K562 (cell line): Measurements from ENCODE around the gene STUB1. TPM values are rescaled to one million over a fixed set of nuclear protein-coding genes. Genes with fewer than 3 reads are reported as not detected.
A peak's percentile ranks its signal among the peaks of the same experiment; 100 is the strongest.

Experiments
- ATAC-seq: fragments of 200-7000 bp; cut with Tn5 transposase; 3 replicates; pipeline ENCODE4 v1.9.1; 2020; ENCODE audit warnings: moderate library complexity
- BruUV-seq: library from RNA; stranded (reverse); fragments of 400-500 nt; replicated peaks from 2 replicates; lab custom pipeline; 2021; lab: Mats Ljungman, UMichigan
- CTCF ChIA-PET: fragments of 300-600 bp; formaldehyde crosslinking; extraction: SDS; loops from one replicate; lab custom pipeline; 2021; ENCODE audit warnings: low intra/inter-chr PET ratio; lab: Yijun Ruan, JAX
- POLR2A ChIA-PET: fragments of 300-600, 350-650 bp; sonication (Branson Sonifier 250); formaldehyde crosslinking; extraction: SDS; loops from one replicate; lab custom pipeline; 2021; ENCODE audit warnings: antibody characterized with exemption, inconsistent platforms; lab: Yijun Ruan, JAX
- DNase-seq, 4 experiments: peaks; one replicate each; pipeline versions ENCODE4 v3.0.0 to v3.0.0-alpha.2; 2011 to 2018; ENCODE audit warnings: low spot score in 3 of 4, mixed read lengths in 3 of 4; ENCODE audit errors: extremely low read depth in 1 of 4
- FAIRE-seq: peaks from 2 replicates; lab custom pipeline; 2011; peaks lifted over from hg19 to GRCh38; lab: Jason Lieb, UNC
- H2AFZ ChIP-seq: 2 replicates; pipeline ENCODE4 v1.6.0; 2011; ENCODE audit warnings: low read depth, low read length, control low read depth, inconsistent platforms
- H3K27ac ChIP-seq: fragments of 200-600 bp; 3 replicates; pipeline ENCODE4 v1.8.0; 2011; ENCODE audit warnings: low read depth, mild to moderate bottlenecking, control low read depth, inconsistent platforms, low read length, moderate library complexity, mixed read lengths; ENCODE audit errors: extremely low read depth
- H3K27me3 ChIP-seq, 2 experiments: fragments of 300-600 bp in 1 of 2; 2 replicates in 1 of 2; 3 replicates in 1 of 2; pipeline versions ENCODE4 v1.6.0 to v1.8.0; 2011; ENCODE audit warnings: inconsistent platforms in 2 of 2, low read length in 2 of 2, mild to moderate bottlenecking in 1 of 2, mixed read lengths in 1 of 2, moderate library complexity in 1 of 2; ENCODE audit not compliant: control insufficient read depth in 2 of 2, insufficient read depth in 2 of 2
- H3K36me3 ChIP-seq: fragments of 300-600 bp; 3 replicates; pipeline ENCODE4 v1.8.0; 2011; ENCODE audit warnings: mild to moderate bottlenecking, low read length, inconsistent platforms; ENCODE audit not compliant: control insufficient read depth, insufficient read depth
- H3K4me1 ChIP-seq, 2 experiments: fragments of 200-600 bp in 1 of 2; replicated peaks in 1 of 2; 2 replicates in 1 of 2; 3 replicates in 1 of 2; pipeline versions ENCODE4 v1.5.1 to v1.8.0; 2011; ENCODE audit warnings: inconsistent platforms in 2 of 2, low read length in 2 of 2, mild to moderate bottlenecking in 1 of 2, mixed read lengths in 1 of 2, moderate library complexity in 1 of 2; ENCODE audit not compliant: control insufficient read depth in 2 of 2, insufficient read depth in 2 of 2
- H3K4me2 ChIP-seq: 2 replicates; pipeline ENCODE4 v1.6.1; 2011; ENCODE audit warnings: low read length, control low read depth, inconsistent platforms, mixed read lengths; ENCODE audit not compliant: insufficient read depth
- H3K4me3 ChIP-seq: fragments of 200-600 bp; sonication (generic), shearing (Covaris generic); 2 replicates; pipeline ENCODE4 v1.5.1; 2016; ENCODE audit warnings: control low read depth, inconsistent platforms
- H3K79me2 ChIP-seq: fragments of 200-600 bp; 3 replicates; pipeline ENCODE4 v1.8.0; 2011; ENCODE audit warnings: low read length, inconsistent platforms; ENCODE audit not compliant: control insufficient read depth, insufficient read depth
- H3K9ac ChIP-seq, 2 experiments: 2 replicates each; pipeline versions ENCODE4 v1.6.0 to v1.6.1; 2011; ENCODE audit warnings: low read depth in 2 of 2, low read length in 2 of 2, control low read depth in 1 of 2, inconsistent platforms in 1 of 2, mild to moderate bottlenecking in 1 of 2, mixed read lengths in 1 of 2; ENCODE audit not compliant: insufficient read depth in 1 of 2
- H3K9me1 ChIP-seq: one replicate; pipeline ENCODE4 v1.6.0; 2011; ENCODE audit warnings: inconsistent platforms, mild to moderate bottlenecking, low read length, moderate library complexity; ENCODE audit not compliant: control insufficient read depth, insufficient read depth
- H3K9me3 ChIP-seq: replicated peaks from 2 replicates; pipeline ENCODE4 v1.5.1; 2011; ENCODE audit warnings: low read depth, low read length, inconsistent platforms; ENCODE audit not compliant: control insufficient read depth, insufficient read depth
- H4K20me1 ChIP-seq: replicated peaks from 2 replicates; pipeline ENCODE4 v1.6.1; 2011; ENCODE audit warnings: low read length, inconsistent platforms, mixed read lengths; ENCODE audit not compliant: control insufficient read depth, insufficient read depth
- ARID2 ChIP-seq: fragments of 450-650 bp; IDR thresholded peaks from 2 replicates; pipeline ENCODE4 v1.6.1; 2017; ENCODE audit warnings: antibody characterized with exemption, mild to moderate bottlenecking
- CBFA2T3 ChIP-seq: fragments of 450-650 bp; IDR thresholded peaks from 2 replicates; pipeline ENCODE4 v1.6.1; 2017
- CBX1 ChIP-seq: sonication (generic); IDR thresholded peaks from 2 replicates; pipeline ENCODE4 v1.6.1; 2016; ENCODE audit warnings: antibody characterized with exemption, low read depth, mild to moderate bottlenecking
- ESRRA ChIP-seq: fragments of 450-650 bp; IDR thresholded peaks from 2 replicates; pipeline ENCODE4 v1.6.1; 2014; ENCODE audit warnings: low read depth, mild to moderate bottlenecking, moderate library complexity, borderline replicate concordance
- GABPB1 ChIP-seq: sonication (generic); formaldehyde crosslinking; IDR thresholded peaks from 2 replicates; pipeline ENCODE4 v1.8.0; 2022; ENCODE audit warnings: mild to moderate bottlenecking, missing genetic modification reagents
- HCFC1 ChIP-seq: IDR thresholded peaks from 2 replicates; pipeline ENCODE4 v1.6.1; 2012; ENCODE audit warnings: low read depth, low read length, improper control_type of control experiment
- HNRNPL ChIP-seq: fragments of 200-400 bp; formaldehyde crosslinking; IDR thresholded peaks from 2 replicates; pipeline ENCODE4 v1.6.1; 2017; ENCODE audit warnings: low read depth, mild to moderate bottlenecking, low read length
- POLR2G ChIP-seq: fragments of 200-400 bp; formaldehyde crosslinking; IDR thresholded peaks from 2 replicates; pipeline ENCODE4 v1.6.1; 2017; ENCODE audit warnings: low read depth, mild to moderate bottlenecking, antibody characterized with exemption, low read length, moderate library complexity
- PRPF4 ChIP-seq: fragments of 200-400 bp; formaldehyde crosslinking; IDR thresholded peaks from one replicate; pipeline ENCODE4 v1.6.1; 2017; ENCODE audit warnings: low read length, low read depth, mild to moderate bottlenecking; ENCODE audit not compliant: insufficient read depth, poor library complexity, severe bottlenecking
- RAD21 ChIP-seq, 2 experiments: fragments of 250-450 bp in 1 of 2; fragments of 450-650 bp in 1 of 2; sonication (Bioruptor Pico) in 1 of 2; formaldehyde crosslinking in 1 of 2; IDR thresholded peaks in 1 of 2; conservative IDR thresholded peaks in 1 of 2; 2 replicates each; pipeline versions ENCODE4 v1.4.0 to v1.8.0; 2020 to 2022; ENCODE audit warnings: mild to moderate bottlenecking in 2 of 2, moderate library complexity in 1 of 2
- RBFOX2 ChIP-seq: fragments of 200-400 bp; formaldehyde crosslinking; IDR thresholded peaks from 2 replicates; pipeline ENCODE4 v1.6.1; 2017; ENCODE audit warnings: low read depth, mild to moderate bottlenecking, low read length, moderate library complexity
- RBM22 ChIP-seq: fragments of 200-400 bp; formaldehyde crosslinking; IDR thresholded peaks from 2 replicates; pipeline ENCODE4 v1.6.1; 2018; ENCODE audit warnings: low read length, low read depth; ENCODE audit not compliant: poor library complexity, severe bottlenecking
- SIN3A ChIP-seq, 2 experiments: fragments of 150-350 bp in 1 of 2; IDR thresholded peaks; 2 replicates each; pipeline ENCODE4 v1.6.1; 2011 to 2016; ENCODE audit warnings: borderline replicate concordance in 2 of 2, low read depth in 2 of 2, low read length in 2 of 2, mild to moderate bottlenecking in 2 of 2, moderate library complexity in 2 of 2; ENCODE audit not compliant: control insufficient read depth in 1 of 2
- ZC3H8 ChIP-seq: fragments of 450-650 bp; IDR thresholded peaks from 2 replicates; pipeline ENCODE4 v1.6.1; 2017
- WGBS: fragments of 100-300 bp; shearing (Covaris generic); methylation state at CpG from one replicate; pipeline ENCODE4 v1.1.6; 2016; ENCODE audit warnings: low coverage, mixed read lengths; ENCODE audit not compliant: insufficient coverage; ENCODE audit errors: missing lambda C conversion rate; 5-methylcytosine and 5-hydroxymethylcytosine counted together
- in situ Hi-C: fragments of 300-500 bp; cut with MboI; formaldehyde crosslinking; loops from 4 replicates; pipeline ENCODE4 v1.15.0; 2018; ENCODE audit warnings: inconsistent platforms, mixed read lengths
- intact Hi-C: fragments of 100-400 bp; cut with micrococcal nuclease; formaldehyde crosslinking; loops from 2 replicates; pipeline ENCODE4 v1.14.2; 2022
- polyA plus RNA-seq, 8 experiments: library from polyadenylated mRNA; depleted of rRNA in 4 of 8; stranded (reverse) in 5 of 8; unstranded in 3 of 8; fragments of >200 nt; fragmentation: Nextera tagmentation in 2 of 8; fragmentation: Illumina TruSeq in 1 of 8; extraction: Ambion mirVana in 2 of 8; extraction: Trizol in 1 of 8; gene quantifications; 2 replicates each; pipeline versions ENCODE4 v1.2.1 to v1.2.3, GENCODE V29; 2011 to 2014; ENCODE audit warnings: inconsistent platforms in 1 of 8, missing spikeins in 1 of 8
- total RNA-seq, 7 experiments: library from RNA; depleted of rRNA in 6 of 7; stranded (reverse); fragments of >200 nt in 6 of 7; fragmentation: Illumina TruSeq in 2 of 7; extraction: Trizol in 2 of 7; gene quantifications; 2 replicates each; pipeline versions ENCODE4 v1.2.1 to v1.2.3, GENCODE V29; 2011 to 2021; ENCODE audit warnings: low replicate concordance in 1 of 7
- TF ChIP-seq, protein P1 (sequence below): sonication (generic); formaldehyde crosslinking; IDR thresholded peaks from 2 replicates; pipeline ENCODE4 v1.8.1; 2023; ENCODE audit warnings: mild to moderate bottlenecking, missing genetic modification reagents
- TF ChIP-seq, protein P2 (sequence below): fragments of 450-650 bp; IDR thresholded peaks from 2 replicates; pipeline ENCODE4 v1.7.0; 2016; ENCODE audit warnings: borderline replicate concordance

STUB1 gene
- total and polyA plus RNA-seq, 9 of the 15 experiments (the other 6 are each of a cell fraction or from before 2014, with no cell fraction given), result 10.6 to 251 (median 152) TPM

DNA sequence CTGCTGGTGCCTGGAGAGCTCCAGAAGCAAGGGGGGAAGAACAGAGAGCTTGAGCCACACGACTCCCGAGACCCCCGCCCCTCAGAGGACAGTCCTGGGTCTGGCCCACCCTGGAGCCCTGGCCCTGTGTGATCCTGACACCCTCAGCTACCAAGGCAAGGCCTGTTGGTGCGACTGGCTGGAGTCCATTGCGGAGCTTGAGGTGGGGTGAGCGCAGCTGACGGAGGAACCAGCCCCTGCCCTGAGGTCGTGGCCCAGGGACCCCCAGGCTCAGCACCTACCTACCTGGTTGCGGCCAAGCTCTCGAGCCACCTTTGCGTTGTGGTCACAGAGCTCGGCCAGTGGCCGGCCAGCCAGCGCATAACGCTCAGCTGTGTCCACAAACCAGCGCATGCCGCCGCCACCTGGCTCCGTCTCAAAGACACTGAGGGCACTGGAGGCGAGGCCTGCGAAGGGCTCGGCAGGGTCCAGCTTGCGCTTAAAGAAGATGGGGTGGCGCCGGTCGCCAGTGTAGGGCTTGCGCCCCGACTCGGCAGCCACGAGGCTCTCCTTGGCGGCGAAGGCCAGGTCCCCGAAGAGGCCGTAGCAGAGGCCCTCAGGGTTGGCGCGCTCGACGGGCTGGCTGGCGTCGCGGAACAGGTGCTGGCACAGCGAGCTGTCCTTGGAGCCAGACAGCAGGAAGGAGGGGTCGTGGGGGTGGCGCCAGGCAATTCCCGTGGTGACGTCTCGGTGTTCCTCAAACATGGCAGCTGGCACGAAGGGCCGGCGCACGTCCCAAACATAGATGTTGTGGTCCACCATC is 6.5 kb downstream of the STUB1 start:
- ATAC-seq (no peak), FAIRE-seq (no peak), DNase-seq (no peak)
- Histone ChIP-seq H3K27me3 (no peaks in the 10 kb centered on the region), H2AFZ (no peak overlapping the region), H3K27ac (no peak overlapping the region), H4K20me1 (peaks cover 11% of the 10 kb centered on the region), H3K9me3 (no peaks in the 10 kb centered on the region), H3K4me1 (peaks cover 24 to 93% of the 10 kb centered on the region in 2 experiments), H3K36me3 (peaks cover 61% of the 10 kb centered on the region), H3K79me2 (peaks cover 41% of the 10 kb centered on the region), H3K4me2 (no peak overlapping the region), H3K4me3 (no peak overlapping the region), H3K9me1 (peaks cover 15% of the 10 kb centered on the region), H3K9ac (no peak overlapping the region)
- POLR2A ChIA-PET, result interaction anchor here (1.4 kb wide), 1 partner anchor 9 kb away, joined by 5 read pairs; no protein-coding TSS in a partner anchor
- CTCF ChIA-PET, result no interaction called here
- intact Hi-C loops, result no loop called here
- in situ Hi-C loops, result no loop called here
- 95% methylated on average over 44 of the region's 51 CpGs for WGBS
- BruUV-seq, result no TSS peak
- no peak for TF ChIP-seq CBX1
- TF ChIP-seq ARID2, result no peak
- TF ChIP-seq HCFC1, result no peak
- no peak for TF ChIP-seq GABPB1 (CRISPR knock-in tag)
- TF ChIP-seq, protein P1, sequence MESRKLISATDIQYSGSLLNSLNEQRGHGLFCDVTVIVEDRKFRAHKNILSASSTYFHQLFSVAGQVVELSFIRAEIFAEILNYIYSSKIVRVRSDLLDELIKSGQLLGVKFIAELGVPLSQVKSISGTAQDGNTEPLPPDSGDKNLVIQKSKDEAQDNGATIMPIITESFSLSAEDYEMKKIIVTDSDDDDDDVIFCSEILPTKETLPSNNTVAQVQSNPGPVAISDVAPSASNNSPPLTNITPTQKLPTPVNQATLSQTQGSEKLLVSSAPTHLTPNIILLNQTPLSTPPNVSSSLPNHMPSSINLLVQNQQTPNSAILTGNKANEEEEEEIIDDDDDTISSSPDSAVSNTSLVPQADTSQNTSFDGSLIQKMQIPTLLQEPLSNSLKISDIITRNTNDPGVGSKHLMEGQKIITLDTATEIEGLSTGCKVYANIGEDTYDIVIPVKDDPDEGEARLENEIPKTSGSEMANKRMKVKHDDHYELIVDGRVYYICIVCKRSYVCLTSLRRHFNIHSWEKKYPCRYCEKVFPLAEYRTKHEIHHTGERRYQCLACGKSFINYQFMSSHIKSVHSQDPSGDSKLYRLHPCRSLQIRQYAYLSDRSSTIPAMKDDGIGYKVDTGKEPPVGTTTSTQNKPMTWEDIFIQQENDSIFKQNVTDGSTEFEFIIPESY, result 0 out of 2 replicates have a peak, but pooled peaks have one; percentile 29
- no peak for TF ChIP-seq SIN3A (IDR thresholded peaks at IDR 0.05; ENCODE audit: borderline replicate concordance in 2 of 2, control insufficient read depth in 1 of 2, low read depth in 2 of 2, low read length in 2 of 2)
- TF ChIP-seq RBM22, result no peak
- TF ChIP-seq POLR2G, result peak; percentile 44
- TF ChIP-seq CBFA2T3, result no peak
- no peak for TF ChIP-seq ESRRA
- TF ChIP-seq RBFOX2, result peak; percentile 51; the same call in 1 of the 2 replicates
- no peak for TF ChIP-seq ZC3H8
- TF ChIP-seq, protein P2, sequence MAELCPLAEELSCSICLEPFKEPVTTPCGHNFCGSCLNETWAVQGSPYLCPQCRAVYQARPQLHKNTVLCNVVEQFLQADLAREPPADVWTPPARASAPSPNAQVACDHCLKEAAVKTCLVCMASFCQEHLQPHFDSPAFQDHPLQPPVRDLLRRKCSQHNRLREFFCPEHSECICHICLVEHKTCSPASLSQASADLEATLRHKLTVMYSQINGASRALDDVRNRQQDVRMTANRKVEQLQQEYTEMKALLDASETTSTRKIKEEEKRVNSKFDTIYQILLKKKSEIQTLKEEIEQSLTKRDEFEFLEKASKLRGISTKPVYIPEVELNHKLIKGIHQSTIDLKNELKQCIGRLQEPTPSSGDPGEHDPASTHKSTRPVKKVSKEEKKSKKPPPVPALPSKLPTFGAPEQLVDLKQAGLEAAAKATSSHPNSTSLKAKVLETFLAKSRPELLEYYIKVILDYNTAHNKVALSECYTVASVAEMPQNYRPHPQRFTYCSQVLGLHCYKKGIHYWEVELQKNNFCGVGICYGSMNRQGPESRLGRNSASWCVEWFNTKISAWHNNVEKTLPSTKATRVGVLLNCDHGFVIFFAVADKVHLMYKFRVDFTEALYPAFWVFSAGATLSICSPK, result no peak
- no peak for TF ChIP-seq RAD21 (CRISPR knock-in tag; conservative IDR thresholded peaks at IDR 0.05 in 1 of 2, IDR thresholded peaks at IDR 0.05 in 1 of 2)
- no peak for TF ChIP-seq PRPF4
- TF ChIP-seq HNRNPL, result peak; percentile 69; the same call in 1 of the 2 replicates
